ENCODE results near the gene SEL1L3.

SEL1L3 gene

DNA sequence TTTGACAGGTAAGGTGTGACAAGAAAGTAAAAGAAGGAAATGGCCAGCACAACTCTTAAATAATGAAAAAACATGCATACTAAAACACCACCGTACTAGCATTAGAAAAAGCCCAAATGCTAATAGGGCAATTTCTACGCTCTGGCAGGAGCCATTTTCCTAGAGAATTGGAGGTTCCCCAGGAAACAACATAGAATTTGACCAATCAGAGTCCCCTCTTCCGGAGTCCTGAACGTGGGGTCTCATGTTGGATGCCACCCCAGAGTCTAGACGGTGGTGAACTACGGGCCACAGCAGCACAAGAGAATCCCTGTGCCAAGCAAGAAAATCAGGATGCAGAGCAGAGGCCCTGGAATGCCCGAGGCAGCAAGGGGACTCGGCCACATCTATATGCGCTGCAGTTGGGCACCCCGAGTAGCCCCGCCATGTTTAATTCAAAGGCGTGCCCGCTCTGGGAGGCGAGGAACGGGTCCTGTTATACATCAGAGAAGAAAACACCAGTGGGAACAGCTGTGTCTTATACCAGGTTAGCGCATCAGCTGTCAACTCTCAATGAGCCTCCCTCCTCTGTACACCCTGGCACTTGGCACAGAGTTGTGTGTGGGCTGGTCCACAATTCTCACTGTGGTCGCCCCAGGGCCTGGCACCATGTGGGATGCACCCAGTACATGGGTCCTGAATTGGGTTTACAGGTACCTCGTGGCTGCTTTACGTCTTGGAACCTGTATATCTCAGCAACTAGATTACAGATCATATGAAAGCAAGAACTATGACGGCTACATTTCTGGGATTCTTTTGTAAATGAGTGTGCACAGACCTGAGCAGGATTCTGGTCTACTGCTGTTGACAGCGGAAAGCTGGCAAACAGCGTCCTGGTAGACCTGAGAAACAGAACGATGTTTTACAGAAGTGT, 52.1 kb downstream of the SEL1L3 start:
- TF ChIP-seq ZNF658 (tag by site-specific recombination; IDR thresholded peaks at IDR 0.05) (no peak), ZNF335 (tag by site-specific recombination; conservative IDR thresholded peaks at IDR 0.05) (no peak), ZIC2 (tag by site-specific recombination; IDR thresholded peaks at IDR 0.05) (no peak), SP2 (tag by site-specific recombination; IDR thresholded peaks at IDR 0.05) (no peak), ZNF112 (tag by site-specific recombination; IDR thresholded peaks at IDR 0.05) (no peak), ZBTB7A (tag by site-specific recombination; IDR thresholded peaks at IDR 0.05; ENCODE audit: low read depth) (no peak), ZNF169 (tag by site-specific recombination; IDR thresholded peaks at IDR 0.05) (no peak)
- POLR2A ChIA-PET, result no interaction called here
- Histone ChIP-seq H3K4me1 (ENCODE audit: control insufficient read depth, insufficient read depth, low read length) (no peaks in the 10 kb centered on the region), H3K4me3 (ENCODE audit: low read depth, low read length) (no peak overlapping the region), H3K36me3 (ENCODE audit: control insufficient read depth in 2 of 2, insufficient read depth in 1 of 2, low read length in 2 of 2) (peaks cover 0 to 8% of the 10 kb centered on the region in 2 experiments; a peak in 1 of 3 replicates), H3K27ac (ENCODE audit: extremely low read depth, low read depth, low read length) (no peak overlapping the region), H3K9me3 (ENCODE audit: control insufficient read depth, insufficient read depth, low read depth, low read length) (no peaks in the 10 kb centered on the region)
- CTCF ChIA-PET, result no interaction called here

DNA sequence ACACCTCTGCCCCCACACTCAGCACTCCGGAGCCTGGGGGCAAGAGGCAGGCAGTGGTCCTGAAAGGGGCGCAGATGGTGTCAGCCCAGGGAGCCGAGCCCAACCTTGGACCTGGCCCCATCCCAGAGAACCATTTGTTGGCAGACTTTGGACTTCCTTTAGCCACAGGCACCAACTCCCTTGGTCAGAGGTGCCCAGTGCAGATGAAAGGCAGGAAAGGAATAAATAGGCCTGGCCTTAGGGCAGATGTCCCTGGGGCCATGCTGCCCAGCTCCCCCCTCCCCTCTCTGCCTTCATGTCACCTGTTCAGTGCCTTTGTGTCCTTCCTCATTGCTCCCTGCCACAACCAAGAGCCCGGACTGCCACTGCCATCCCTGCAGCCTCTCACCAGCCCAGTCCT, 52.8 kb downstream of the SEL1L3 start:
- no peaks in the 10 kb centered on the region for H3K4me1 ChIP-seq (ENCODE audit: control insufficient read depth, insufficient read depth, low read length)
- CTCF ChIA-PET, result no interaction called here

DNA sequence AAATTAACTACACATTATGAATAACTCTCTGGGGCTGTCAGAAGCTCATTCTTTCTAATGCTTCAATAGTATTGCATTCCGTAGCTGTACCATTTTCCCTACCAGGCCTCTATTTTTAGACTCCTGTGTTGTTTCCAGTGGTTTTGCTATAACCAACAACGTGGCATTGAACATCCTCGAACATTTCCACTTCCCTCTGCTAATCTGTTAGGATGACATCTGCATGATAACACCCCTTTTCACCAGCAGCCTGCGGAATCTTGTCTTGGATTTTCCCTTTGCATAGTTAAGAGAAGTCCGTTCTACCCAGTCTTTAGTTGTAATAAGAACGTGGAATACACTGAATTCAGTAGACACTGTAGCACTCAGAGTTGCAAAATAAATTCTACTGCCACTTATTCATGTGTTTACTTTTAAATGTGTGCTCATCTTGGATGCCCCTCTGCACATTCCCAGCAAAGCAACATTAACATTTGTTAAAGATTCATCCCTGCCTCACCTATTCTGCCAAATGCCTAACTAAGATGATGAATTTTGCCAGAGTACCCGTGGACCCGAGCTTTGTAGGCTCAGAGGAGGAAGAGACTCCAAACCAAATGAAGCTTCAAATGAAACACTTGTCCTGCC, 55.6 kb downstream of the SEL1L3 start:
- Histone ChIP-seq H3K9me3 (ENCODE audit: control insufficient read depth, insufficient read depth, low read depth, low read length) (no peaks in the 10 kb centered on the region), H3K4me1 (ENCODE audit: control insufficient read depth, insufficient read depth, low read length) (no peaks in the 10 kb centered on the region), H3K4me3 (ENCODE audit: low read depth, low read length) (no peak overlapping the region), H3K36me3 (ENCODE audit: control insufficient read depth in 2 of 2, insufficient read depth in 1 of 2, low read length in 2 of 2) (peaks cover 0 to 24% of the 10 kb centered on the region in 2 experiments; a peak in 1 of 3 replicates), H3K27ac (ENCODE audit: extremely low read depth, low read depth, low read length) (no peak overlapping the region)
- ChIA-PET CTCF (no interaction called here), POLR2A (no interaction called here)
- TF ChIP-seq, protein P1, sequence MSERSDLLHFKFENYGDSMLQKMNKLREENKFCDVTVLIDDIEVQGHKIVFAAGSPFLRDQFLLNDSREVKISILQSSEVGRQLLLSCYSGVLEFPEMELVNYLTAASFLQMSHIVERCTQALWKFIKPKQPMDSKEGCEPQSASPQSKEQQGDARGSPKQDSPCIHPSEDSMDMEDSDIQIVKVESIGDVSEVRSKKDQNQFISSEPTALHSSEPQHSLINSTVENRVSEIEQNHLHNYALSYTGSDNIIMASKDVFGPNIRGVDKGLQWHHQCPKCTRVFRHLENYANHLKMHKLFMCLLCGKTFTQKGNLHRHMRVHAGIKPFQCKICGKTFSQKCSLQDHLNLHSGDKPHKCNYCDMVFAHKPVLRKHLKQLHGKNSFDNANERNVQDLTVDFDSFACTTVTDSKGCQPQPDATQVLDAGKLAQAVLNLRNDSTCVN (tag by site-specific recombination; optimal IDR thresholded peaks at IDR 0.05), result no peak

More for the DNA sequence above, 52.8 kb downstream of the SEL1L3 start:
- Histone ChIP-seq H3K4me3 (ENCODE audit: low read depth, low read length) (no peak overlapping the region), H3K36me3 (ENCODE audit: control insufficient read depth in 2 of 2, insufficient read depth in 1 of 2, low read length in 2 of 2) (peaks cover 0 to 8% of the 10 kb centered on the region in 2 experiments; a peak in 1 of 3 replicates), H3K9me3 (ENCODE audit: control insufficient read depth, insufficient read depth, low read depth, low read length) (no peaks in the 10 kb centered on the region), H3K27ac (ENCODE audit: extremely low read depth, low read depth, low read length) (no peak overlapping the region)
- TF ChIP-seq ZNF792 (tag by site-specific recombination; IDR thresholded peaks at IDR 0.05) (no peak), WT1 (tag by site-specific recombination; IDR thresholded peaks at IDR 0.05) (no peak)
- POLR2A ChIA-PET, result no interaction called here

DNA sequence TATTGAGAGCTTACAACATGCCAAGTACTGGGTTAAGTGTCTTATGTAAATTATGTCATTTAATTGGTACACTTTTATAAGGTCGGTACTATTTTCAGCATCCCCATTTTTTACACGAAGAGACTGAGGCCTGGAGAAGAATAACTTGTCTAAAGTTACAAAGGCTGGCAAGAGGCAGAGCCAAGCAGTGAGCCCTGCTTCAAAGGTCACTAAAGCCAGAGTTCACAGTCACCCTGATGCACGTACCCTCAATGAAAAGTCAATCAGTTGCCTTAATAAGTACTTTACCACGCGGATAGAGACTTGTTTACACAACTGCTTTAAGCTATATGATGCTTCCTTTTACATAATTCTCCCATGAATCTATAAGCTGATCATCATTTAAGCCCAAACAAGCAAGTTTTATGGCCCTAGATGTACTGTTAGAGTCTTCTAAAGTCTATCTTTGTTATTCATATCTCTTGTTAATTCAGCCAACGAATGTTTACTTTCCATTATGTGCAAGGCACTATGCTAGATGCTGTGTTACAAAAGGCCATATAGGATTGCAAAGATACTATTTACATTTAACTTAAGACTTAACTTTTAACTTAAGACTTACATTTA, 57.4 kb downstream of the SEL1L3 start:
- H3K4me3 ChIP-seq (ENCODE audit: low read depth, low read length), result no peak overlapping the region
- no peaks in the 10 kb centered on the region for H3K9me3 ChIP-seq (ENCODE audit: control insufficient read depth, insufficient read depth, low read depth, low read length)
- ChIA-PET POLR2A (no interaction called here), CTCF (interaction anchor here (1.0 kb wide), 1 partner anchor 13 kb away, joined by 3 read pairs; no protein-coding TSS in a partner anchor)
- H3K4me1 ChIP-seq (ENCODE audit: control insufficient read depth, insufficient read depth, low read length), result no peaks in the 10 kb centered on the region
- H3K36me3 ChIP-seq (ENCODE audit: control insufficient read depth in 2 of 2, insufficient read depth in 1 of 2, low read length in 2 of 2), result peaks cover 0 to 28% of the 10 kb centered on the region in 2 experiments; a peak in 1 of 3 replicates
- no peak overlapping the region for H3K27ac ChIP-seq (ENCODE audit: extremely low read depth, low read depth, low read length)
- TF ChIP-seq, protein P1 (tag by site-specific recombination; optimal IDR thresholded peaks at IDR 0.05), result no peak
- TF ChIP-seq ZNF16 (tag by site-specific recombination; IDR thresholded peaks at IDR 0.05; ENCODE audit: low read depth), result no peak
- no peak for TF ChIP-seq ZNF677 (tag by site-specific recombination; IDR thresholded peaks at IDR 0.05)
- TF ChIP-seq, protein P2, sequence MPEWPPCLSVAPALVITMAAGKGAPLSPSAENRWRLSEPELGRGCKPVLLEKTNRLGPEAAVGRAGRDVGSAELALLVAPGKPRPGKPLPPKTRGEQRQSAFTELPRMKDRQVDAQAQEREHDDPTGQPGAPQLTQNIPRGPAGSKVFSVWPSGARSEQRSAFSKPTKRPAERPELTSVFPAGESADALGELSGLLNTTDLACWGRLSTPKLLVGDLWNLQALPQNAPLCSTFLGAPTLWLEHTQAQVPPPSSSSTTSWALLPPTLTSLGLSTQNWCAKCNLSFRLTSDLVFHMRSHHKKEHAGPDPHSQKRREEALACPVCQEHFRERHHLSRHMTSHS (tag by site-specific recombination; IDR thresholded peaks at IDR 0.05), result no peak
- no peak for TF ChIP-seq ZNF660 (tag by site-specific recombination; IDR thresholded peaks at IDR 0.05)
- no peak for TF ChIP-seq MEIS1 (CRISPR knock-in tag; IDR thresholded peaks at IDR 0.05; ENCODE audit: borderline replicate concordance)
- no peak for TF ChIP-seq SALL2 (tag by site-specific recombination; IDR thresholded peaks at IDR 0.05; ENCODE audit: borderline replicate concordance)
- no peak for TF ChIP-seq GLIS2 (tag by site-specific recombination; IDR thresholded peaks at IDR 0.05)
- TF ChIP-seq ZNF157 (tag by site-specific recombination; IDR thresholded peaks at IDR 0.05), result no peak
- TF ChIP-seq ZBTB8A (tag by site-specific recombination; IDR thresholded peaks at IDR 0.05), result no peak
- no peak for TF ChIP-seq ZFP37 (tag by site-specific recombination; IDR thresholded peaks at IDR 0.05)
- TF ChIP-seq, protein P3, sequence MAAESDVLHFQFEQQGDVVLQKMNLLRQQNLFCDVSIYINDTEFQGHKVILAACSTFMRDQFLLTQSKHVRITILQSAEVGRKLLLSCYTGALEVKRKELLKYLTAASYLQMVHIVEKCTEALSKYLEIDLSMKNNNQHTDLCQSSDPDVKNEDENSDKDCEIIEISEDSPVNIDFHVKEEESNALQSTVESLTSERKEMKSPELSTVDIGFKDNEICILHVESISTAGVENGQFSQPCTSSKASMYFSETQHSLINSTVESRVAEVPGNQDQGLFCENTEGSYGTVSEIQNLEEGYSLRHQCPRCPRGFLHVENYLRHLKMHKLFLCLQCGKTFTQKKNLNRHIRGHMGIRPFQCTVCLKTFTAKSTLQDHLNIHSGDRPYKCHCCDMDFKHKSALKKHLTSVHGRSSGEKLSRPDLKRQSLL (tag by site-specific recombination; IDR thresholded peaks at IDR 0.05), result no peak
- TF ChIP-seq ZNF211 (tag by site-specific recombination; IDR thresholded peaks at IDR 0.05; ENCODE audit: low read depth), result no peak
